Hepatocyte (in vitro differentiated cells): ENCODE data around the gene ZFHX3. TPM values are rescaled to one million over a fixed set of nuclear protein-coding genes. Genes with fewer than 3 reads are reported as not detected.

ENCODE experiments used
- DNase-seq: peaks from one replicate; pipeline ENCODE4 v3.0.0-alpha.2; 2016; ENCODE audit warnings: low spot score
- H2AFZ ChIP-seq: fragments of 200-600 bp; sonication (generic); 2 replicates; pipeline ENCODE4 v1.6.0; 2016; ENCODE audit warnings: antibody characterized with exemption, mild to moderate bottlenecking
- H3K27ac ChIP-seq: fragments of 200-600 bp; sonication (generic); 2 replicates; pipeline ENCODE4 v1.5.1; 2016; ENCODE audit warnings: mild to moderate bottlenecking
- H3K27me3 ChIP-seq: fragments of 200-600 bp; sonication (generic); 2 replicates; pipeline ENCODE4 v1.6.1; 2016
- H3K36me3 ChIP-seq: fragments of 200-600 bp; sonication (generic); replicated peaks from 2 replicates; pipeline ENCODE4 v1.5.1; 2016; ENCODE audit warnings: low read depth; ENCODE audit not compliant: insufficient read depth
- H3K4me1 ChIP-seq: fragments of 200-600 bp; sonication (generic); 2 replicates; pipeline ENCODE4 v1.5.1; 2016; ENCODE audit warnings: mild to moderate bottlenecking, moderate library complexity; ENCODE audit not compliant: insufficient read depth
- H3K4me2 ChIP-seq: fragments of 200-600 bp; sonication (generic); 2 replicates; pipeline ENCODE4 v1.6.0; 2016
- H3K4me3 ChIP-seq: fragments of 200-600 bp; sonication (generic); 2 replicates; pipeline ENCODE4 v1.5.1; 2016; ENCODE audit warnings: mild to moderate bottlenecking
- H3K79me2 ChIP-seq: fragments of 200-600 bp; sonication (generic); 2 replicates; pipeline ENCODE4 v1.6.0; 2017; ENCODE audit warnings: mild to moderate bottlenecking
- H3K9me2 ChIP-seq: fragments of 200-600 bp; sonication (generic); replicated peaks from 2 replicates; pipeline ENCODE4 v1.6.0; 2017; ENCODE audit warnings: mild to moderate bottlenecking; ENCODE audit not compliant: insufficient read depth
- H3K9me3 ChIP-seq: fragments of 200-600 bp; sonication (generic); 2 replicates; pipeline ENCODE4 v1.5.1; 2016; ENCODE audit warnings: low read depth, mild to moderate bottlenecking
- H4K20me1 ChIP-seq: fragments of 200-600 bp; sonication (generic); 2 replicates; pipeline ENCODE4 v1.6.0; 2016; ENCODE audit warnings: mild to moderate bottlenecking; ENCODE audit not compliant: insufficient read depth, poor library complexity, severe bottlenecking
- EZH2 ChIP-seq: fragments of 200-600 bp; sonication (generic); IDR thresholded peaks from 2 replicates; pipeline ENCODE4 v1.6.1; 2016; ENCODE audit warnings: antibody characterized with exemption, mild to moderate bottlenecking, borderline replicate concordance
- EZH2phosphoT487 ChIP-seq: fragments of 200-600 bp; sonication (generic); IDR thresholded peaks from one replicate; pipeline ENCODE4 v1.6.1; 2018; ENCODE audit warnings: antibody characterized with exemption, mild to moderate bottlenecking, low read depth, moderate library complexity; ENCODE audit not compliant: unreplicated experiment, severe bottlenecking
- WGBS: methylation state at CpG from one replicate; pipeline ENCODE4 v1.1.6; 2016; ENCODE audit warnings: low lambda C conversion rate; ENCODE audit errors: missing lambda C conversion rate; 5-methylcytosine and 5-hydroxymethylcytosine counted together
- polyA plus RNA-seq: library from polyadenylated mRNA; unstranded; fragments of >200 nt; fragmentation: Nextera tagmentation; extraction: Ambion mirVana; gene quantifications from 2 replicates; pipeline ENCODE4 v1.2.1, GENCODE V29; 2016
- total RNA-seq: library from RNA; depleted of rRNA; stranded (reverse); fragments of >200 nt; gene quantifications from 2 replicates; pipeline ENCODE4 v1.2.3, GENCODE V29; 2014
- TF ChIP-seq, protein P1 (sequence below): fragments of 200-600 bp; sonication (generic); IDR thresholded peaks from 2 replicates; pipeline ENCODE4 v1.5.1; 2016; ENCODE audit warnings: antibody characterized with exemption, mild to moderate bottlenecking; ENCODE audit not compliant: poor library complexity

The ZFHX3 gene
- total and polyA plus RNA-seq, 2 experiments from 2014 or later, result 6.4 to 11.6 TPM

DNA sequence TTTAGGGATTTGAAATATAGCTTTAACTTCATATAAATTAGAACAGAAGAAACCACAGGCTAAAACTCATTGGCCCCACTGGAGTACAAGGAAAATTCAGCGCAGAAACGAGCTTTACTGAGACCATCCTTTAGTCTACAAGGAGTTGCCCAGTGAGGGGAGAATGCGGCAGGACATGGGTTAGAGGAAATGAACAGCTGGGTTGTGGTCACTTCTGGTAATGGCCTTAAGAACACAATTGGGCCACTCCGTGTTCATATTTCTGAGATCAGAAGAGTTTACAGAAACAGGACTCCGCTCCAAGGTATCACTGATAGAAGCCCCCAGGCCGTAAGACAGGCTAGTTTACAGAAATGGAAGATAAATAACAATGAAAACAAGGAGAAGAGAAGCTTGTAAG, 188.3 kb downstream of the ZFHX3 start:
- no peak overlapping the region for H3K4me3 ChIP-seq
- peak overlapping the region; percentile 77 for H3K27ac ChIP-seq
- H3K4me1 ChIP-seq, result peaks cover 16% of the 10 kb centered on the region
- H3K36me3 ChIP-seq, result no peaks in the 10 kb centered on the region
- H3K9me2 ChIP-seq, result no peaks in the 10 kb centered on the region
- peak overlapping the region; percentile 21 for H3K4me2 ChIP-seq
- 91% methylated on average over 6 of the region's 6 CpGs for WGBS
- no peak for DNase-seq
- no peaks in the 10 kb centered on the region for H3K27me3 ChIP-seq
- H4K20me1 ChIP-seq, result no peaks in the 10 kb centered on the region
- H3K9me3 ChIP-seq, result no peaks in the 10 kb centered on the region
- TF ChIP-seq, protein P1, sequence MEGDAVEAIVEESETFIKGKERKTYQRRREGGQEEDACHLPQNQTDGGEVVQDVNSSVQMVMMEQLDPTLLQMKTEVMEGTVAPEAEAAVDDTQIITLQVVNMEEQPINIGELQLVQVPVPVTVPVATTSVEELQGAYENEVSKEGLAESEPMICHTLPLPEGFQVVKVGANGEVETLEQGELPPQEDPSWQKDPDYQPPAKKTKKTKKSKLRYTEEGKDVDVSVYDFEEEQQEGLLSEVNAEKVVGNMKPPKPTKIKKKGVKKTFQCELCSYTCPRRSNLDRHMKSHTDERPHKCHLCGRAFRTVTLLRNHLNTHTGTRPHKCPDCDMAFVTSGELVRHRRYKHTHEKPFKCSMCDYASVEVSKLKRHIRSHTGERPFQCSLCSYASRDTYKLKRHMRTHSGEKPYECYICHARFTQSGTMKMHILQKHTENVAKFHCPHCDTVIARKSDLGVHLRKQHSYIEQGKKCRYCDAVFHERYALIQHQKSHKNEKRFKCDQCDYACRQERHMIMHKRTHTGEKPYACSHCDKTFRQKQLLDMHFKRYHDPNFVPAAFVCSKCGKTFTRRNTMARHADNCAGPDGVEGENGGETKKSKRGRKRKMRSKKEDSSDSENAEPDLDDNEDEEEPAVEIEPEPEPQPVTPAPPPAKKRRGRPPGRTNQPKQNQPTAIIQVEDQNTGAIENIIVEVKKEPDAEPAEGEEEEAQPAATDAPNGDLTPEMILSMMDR, result no peak
- TF ChIP-seq EZH2phosphoT487 (no peak), EZH2 (no peak)
- H3K79me2 ChIP-seq, result peaks cover 37% of the 10 kb centered on the region
- no peak overlapping the region for H2AFZ ChIP-seq

DNA sequence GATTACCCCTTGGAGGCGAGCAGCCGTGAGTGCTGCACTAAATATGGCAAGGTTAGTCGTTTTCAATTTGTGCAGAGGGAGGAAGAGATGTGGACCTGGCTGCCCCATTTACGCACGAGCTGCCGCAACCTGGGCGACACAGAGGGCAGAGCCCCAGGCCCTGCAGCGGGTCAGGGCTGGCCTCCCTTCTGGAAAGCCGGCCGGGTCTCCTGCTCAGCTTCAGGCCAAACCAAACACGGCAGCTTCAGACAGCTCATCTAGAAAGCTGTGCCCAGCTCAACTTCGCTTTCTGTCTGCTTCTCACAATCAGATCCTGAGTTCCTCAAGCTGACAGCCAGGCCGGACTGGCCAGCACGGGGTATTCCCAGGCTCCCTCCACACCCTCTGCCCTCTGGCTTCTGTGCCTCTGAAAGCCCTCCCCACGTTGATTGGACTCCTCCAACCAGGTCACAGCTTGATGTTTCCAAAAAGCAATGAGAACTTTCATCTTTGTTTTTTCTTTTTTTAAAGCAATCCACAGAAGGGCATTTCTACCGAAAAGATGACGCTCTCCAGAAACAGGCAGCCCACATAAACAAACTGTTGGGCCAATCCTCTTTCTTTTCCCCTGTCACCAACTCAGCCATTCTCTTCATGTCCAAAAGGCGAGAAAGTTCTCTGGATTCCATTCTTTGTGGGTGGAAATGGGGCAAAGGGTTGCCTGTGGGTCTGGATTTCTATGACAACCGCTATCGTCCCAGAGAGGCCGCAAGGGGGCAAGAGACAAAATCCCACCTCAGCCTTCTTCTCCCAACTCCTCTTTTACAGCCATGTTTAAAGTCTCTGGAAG, 189.0 kb downstream of the ZFHX3 start:
- no peak overlapping the region for H2AFZ ChIP-seq

DNA sequence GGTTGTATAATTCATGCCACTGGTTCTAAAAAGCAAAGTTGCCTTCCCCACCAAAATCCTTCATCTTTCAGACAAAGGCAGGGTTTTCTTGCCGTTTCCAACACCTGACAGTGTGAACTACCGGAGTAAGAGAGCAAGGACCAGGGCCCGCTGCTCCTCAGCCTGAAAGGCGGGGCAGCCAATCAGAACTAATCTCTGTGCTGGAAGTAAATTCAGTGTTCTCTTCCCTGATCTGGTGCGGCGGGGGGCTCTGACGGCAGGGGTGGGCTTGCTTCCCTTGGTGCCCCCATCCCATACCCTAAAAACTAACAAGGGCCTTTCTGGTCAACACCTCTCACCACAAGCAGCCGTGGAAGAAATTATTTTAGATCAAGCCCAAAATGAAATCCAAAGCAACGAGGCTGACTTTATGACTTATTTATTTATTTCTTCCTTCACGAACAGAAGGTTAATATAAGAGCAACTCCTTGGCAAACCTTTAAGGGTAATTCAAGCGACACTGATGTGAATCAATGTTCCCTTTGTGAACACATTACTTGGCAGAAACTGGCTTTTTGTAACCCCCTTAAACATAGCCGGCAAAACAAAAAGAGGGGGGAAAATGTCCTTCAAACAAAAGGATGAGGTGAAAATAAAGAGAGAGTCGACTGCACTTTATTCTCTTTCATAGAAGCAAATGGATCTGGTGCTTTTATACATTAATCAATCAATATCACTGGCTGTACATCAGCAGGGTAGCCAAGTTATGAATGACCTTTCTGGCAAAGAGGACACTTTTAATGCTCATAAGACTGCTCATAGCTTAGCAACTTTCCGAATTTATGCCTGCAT, 189.9 kb downstream of the ZFHX3 start:
- Histone ChIP-seq H3K27ac (peak overlapping the region; percentile 77), H3K79me2 (peaks cover 42% of the 10 kb centered on the region)

More for the DNA sequence above, 189.0 kb downstream of the ZFHX3 start:
- peak overlapping the region; percentile 21 for H3K4me2 ChIP-seq
- peaks cover 37% of the 10 kb centered on the region for H3K79me2 ChIP-seq
- H3K9me2 ChIP-seq, result no peaks in the 10 kb centered on the region
- 65% methylated on average over 21 of the region's 21 CpGs for WGBS
- H3K4me3 ChIP-seq, result no peak overlapping the region
- H3K27me3 ChIP-seq, result no peaks in the 10 kb centered on the region
- TF ChIP-seq EZH2 (no peak), EZH2phosphoT487 (no peak)
- TF ChIP-seq, protein P1, result no peak
- no peak for DNase-seq
- peaks cover 16% of the 10 kb centered on the region for H3K4me1 ChIP-seq
- no peaks in the 10 kb centered on the region for H4K20me1 ChIP-seq
- no peaks in the 10 kb centered on the region for H3K9me3 ChIP-seq
- no peaks in the 10 kb centered on the region for H3K36me3 ChIP-seq
- H3K27ac ChIP-seq, result peak overlapping the region; percentile 77

More for the DNA sequence above, 189.9 kb downstream of the ZFHX3 start:
- Histone ChIP-seq H3K9me2 (no peaks in the 10 kb centered on the region), H2AFZ (no peak overlapping the region), H3K36me3 (no peaks in the 10 kb centered on the region), H3K27me3 (no peaks in the 10 kb centered on the region), H3K9me3 (no peaks in the 10 kb centered on the region), H3K4me2 (peak overlapping the region; percentile 21), H3K4me3 (no peak overlapping the region), H3K4me1 (peaks cover 16% of the 10 kb centered on the region), H4K20me1 (no peaks in the 10 kb centered on the region)
- DNase-seq, result no peak
- 90% methylated on average over 14 of the region's 14 CpGs for WGBS
- no peak for TF ChIP-seq EZH2
- no peak for TF ChIP-seq EZH2phosphoT487
- TF ChIP-seq, protein P1, result no peak
